ENCODE data around the gene DPEP3.

The DPEP3 gene

DNA sequence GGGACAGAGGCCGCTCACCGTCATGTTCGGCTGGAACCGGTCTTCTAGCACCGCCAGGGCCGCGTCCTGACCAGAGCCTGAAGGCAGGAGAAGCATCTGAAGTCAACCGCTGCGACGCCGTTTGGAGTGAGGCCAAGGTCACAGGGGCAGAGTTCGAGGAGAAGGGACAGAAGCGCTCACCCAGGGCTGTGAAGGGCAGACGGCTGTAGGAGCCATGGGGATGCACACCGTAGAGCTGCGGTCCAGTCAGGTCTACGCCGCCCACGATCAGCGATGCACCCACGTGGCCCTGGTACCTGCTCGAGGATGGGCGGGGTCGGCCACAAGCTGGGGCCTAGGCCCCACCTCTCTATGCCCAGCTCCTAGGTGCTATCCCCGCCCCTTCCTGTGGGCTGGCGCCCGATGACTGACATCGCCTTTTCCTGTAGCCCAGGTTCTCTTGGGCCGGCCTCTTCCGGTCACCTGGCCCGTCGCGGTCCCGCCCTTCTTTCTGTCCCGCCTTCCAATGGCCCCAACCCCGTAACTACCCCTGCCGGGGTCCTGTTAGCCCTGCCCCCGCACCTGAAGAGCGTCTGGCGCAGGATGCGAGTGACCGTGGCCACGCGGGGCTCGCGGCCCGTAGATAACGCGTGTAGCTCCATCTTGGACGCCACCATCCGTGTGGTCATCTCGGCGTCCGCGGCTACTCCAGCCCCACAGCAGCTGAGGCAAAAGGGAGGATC lies 44.7 kb downstream of the DPEP3 start:
- peak; percentile 69 for DNase-seq (ENCODE audit: extremely low read depth, low read depth)
- TF ChIP-seq, protein P1, sequence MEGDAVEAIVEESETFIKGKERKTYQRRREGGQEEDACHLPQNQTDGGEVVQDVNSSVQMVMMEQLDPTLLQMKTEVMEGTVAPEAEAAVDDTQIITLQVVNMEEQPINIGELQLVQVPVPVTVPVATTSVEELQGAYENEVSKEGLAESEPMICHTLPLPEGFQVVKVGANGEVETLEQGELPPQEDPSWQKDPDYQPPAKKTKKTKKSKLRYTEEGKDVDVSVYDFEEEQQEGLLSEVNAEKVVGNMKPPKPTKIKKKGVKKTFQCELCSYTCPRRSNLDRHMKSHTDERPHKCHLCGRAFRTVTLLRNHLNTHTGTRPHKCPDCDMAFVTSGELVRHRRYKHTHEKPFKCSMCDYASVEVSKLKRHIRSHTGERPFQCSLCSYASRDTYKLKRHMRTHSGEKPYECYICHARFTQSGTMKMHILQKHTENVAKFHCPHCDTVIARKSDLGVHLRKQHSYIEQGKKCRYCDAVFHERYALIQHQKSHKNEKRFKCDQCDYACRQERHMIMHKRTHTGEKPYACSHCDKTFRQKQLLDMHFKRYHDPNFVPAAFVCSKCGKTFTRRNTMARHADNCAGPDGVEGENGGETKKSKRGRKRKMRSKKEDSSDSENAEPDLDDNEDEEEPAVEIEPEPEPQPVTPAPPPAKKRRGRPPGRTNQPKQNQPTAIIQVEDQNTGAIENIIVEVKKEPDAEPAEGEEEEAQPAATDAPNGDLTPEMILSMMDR (IDR thresholded peaks at IDR 0.05; ENCODE audit: low read depth, low read length), result no peak

DNA sequence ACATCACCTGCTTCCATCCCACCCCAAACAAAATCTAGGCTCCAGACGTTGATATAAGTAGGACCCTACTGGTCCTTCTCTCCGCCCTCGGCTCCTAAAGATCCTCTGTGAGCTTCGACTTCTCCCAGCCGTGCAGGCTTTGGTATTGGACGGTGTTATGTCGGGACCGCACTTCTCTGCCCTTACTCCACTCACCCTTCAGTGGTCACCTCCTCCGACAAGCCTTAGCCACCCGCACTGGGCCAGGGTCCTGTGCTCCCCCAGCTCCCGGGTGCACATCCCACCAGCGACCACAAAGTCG lies 45.2 kb downstream of the DPEP3 start:
- no peak for DNase-seq (ENCODE audit: extremely low read depth, low read depth)
- TF ChIP-seq, protein P1 (IDR thresholded peaks at IDR 0.05; ENCODE audit: low read depth, low read length), result no peak

DNA sequence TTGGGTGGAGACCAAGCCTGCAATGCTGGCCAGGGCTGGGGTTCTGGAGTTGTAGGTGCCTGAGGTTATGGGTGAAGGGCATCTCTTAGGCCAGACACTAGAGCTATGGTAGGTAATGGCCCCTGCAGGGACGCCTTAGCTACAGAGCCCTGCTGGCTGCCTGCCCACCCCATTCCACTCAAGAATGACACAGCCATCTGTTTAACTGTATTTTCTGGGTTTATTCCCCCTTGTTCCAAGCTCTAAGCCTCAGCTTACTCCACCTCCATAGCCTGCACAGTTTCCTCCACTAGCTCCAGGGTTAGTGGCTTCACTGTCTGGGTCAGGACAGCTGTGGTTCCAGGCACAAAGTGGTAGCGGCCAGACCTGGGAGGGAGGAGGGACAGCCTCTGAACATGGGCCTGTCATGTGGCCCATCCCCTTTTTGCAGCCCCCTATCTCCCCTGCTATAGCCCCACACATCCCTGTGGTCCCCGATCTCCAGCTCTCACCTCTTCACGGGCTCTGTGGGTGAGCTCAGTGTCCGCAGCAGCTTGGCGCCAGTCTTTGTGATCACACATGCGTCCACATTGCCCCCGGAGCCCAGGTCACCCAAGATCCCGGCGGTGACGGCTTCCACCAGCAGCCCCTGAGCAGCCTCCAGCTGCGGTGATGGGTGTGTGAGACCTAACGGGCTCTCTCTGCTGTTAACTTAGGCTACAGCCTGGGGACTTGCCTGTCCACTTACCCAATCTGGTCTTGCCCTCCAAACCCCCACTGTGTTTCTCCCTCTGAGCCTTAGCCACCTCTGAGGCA lies 45.8 kb downstream of the DPEP3 start:
- TF ChIP-seq, protein P1 (IDR thresholded peaks at IDR 0.05; ENCODE audit: low read depth, low read length), result no peak
- DNase-seq (ENCODE audit: extremely low read depth, low read depth), result no peak

DNA sequence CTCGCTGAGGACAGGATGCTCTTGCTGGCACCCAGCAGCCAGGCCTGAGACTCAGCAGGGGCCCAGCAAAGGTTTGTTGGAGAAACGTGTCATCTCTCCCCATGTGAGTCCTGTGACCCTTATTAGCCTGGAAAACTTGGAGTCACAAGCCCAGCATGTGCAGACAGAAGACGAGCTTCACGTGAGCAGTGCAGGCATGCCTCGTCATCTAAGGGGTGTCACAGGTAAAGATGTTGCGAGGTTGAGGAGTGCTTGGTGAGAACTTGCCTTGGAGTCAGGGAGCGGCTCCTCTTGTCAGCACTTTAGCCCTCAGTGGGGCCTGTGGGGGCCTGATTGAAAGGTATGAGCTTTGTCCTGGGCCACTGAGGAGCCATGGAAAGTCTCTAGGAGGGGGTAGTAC lies 46.5 kb downstream of the DPEP3 start:
- DNase-seq (ENCODE audit: extremely low read depth, low read depth), result no peak
- TF ChIP-seq, protein P1 (IDR thresholded peaks at IDR 0.05; ENCODE audit: low read depth, low read length), result no peak

DNA sequence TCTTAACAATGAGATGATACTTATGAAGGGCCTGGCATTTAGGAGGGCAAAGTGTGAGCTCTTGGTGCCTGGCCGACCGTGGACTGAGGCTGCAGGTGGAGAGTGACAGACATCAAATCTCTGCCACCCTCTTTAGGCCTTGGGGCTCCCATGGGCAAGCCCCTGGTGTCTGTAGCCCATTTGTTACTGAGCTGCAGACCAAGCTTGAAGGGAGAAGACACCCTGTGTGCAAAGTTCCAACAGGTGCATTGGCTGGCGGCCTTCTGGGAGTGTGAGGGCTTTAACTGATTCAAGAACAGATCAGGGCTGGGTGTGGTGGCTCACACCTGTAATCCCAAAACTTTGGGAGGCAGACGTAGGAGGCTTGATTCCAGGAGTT lies 47.8 kb downstream of the DPEP3 start:
- TF ChIP-seq, protein P1 (IDR thresholded peaks at IDR 0.05; ENCODE audit: low read depth, low read length), result no peak
- DNase-seq (ENCODE audit: extremely low read depth, low read depth), result no peak

DNA sequence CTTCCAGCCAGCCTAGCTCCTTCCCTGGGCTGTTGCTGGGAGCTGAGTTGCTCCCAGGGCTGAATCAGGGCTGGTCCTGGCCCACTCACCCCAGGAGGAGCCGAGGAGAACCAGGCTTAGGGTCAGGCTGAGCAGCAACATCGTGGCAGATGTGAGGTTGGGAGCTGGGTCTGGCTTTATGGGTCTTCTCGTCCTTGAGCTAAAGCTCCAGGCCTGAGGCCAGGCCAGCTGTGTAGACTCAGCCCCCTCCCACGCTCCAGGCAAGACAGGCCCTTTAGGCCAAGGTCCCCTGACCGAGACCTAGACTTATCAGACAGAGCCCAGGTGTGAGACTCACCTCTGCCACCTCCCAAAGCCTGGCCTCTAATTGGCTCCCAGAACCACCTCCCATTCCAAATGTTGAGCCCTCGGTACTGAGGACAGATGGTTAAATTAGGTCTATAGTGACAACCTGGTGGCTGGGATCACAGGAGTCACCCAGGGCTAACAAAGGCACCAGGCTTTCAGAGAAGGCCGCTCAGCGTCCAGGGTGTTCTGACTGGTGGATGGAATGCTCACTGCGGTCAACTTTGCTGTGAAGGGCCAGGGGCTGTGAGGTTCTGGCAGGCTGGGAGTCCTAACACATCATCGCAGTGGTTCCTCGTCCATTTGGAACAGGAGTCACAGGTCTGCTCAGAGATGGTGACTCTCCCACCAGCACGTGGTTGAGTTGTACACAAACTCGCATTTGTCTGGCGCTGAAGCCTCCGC lies 48.4 kb downstream of the DPEP3 start, which contains the start of gene CTRL:
Gene CTRL, minus strand, starts transcription at position 151 of the 750 bp plus-strand sequence. Its CDS starts 10 bp downstream, at position 141.
- no peak for DNase-seq (ENCODE audit: extremely low read depth, low read depth)
- TF ChIP-seq, protein P1 (IDR thresholded peaks at IDR 0.05; ENCODE audit: low read depth, low read length), result no peak; the same call in 1 of the 2 replicates

Data from AG09319 (cell line).